Mucosa of descending colon (tissue), 3 donors: ENCODE results near the gene CDK5RAP1. TPM values are rescaled to one million over a fixed set of nuclear protein-coding genes. Genes with fewer than 3 reads are reported as not detected.
"Not testable (repeated sequence)": the region's sequence is repeated elsewhere in the genome, so short reads cannot be mapped to it uniquely, and the experiment has no call there.

ENCODE experiments used
- ATAC-seq: fragments of 200-7000 bp; cut with Tn5 transposase; one replicate; pipeline ENCODE4 v1.9.1; 2020; ENCODE audit warnings: mild to moderate bottlenecking, moderate library complexity
- DNase-seq, 3 donors: peaks; one replicate each; pipeline ENCODE4 v3.0.0-alpha.2; 2020
- H3K36me3 ChIP-seq: fragments of 200-600 bp; one replicate; pipeline ENCODE4 v1.8.0; 2021; ENCODE audit warnings: low read depth, mild to moderate bottlenecking
- H3K4me1 ChIP-seq: fragments of 200-600 bp; one replicate; pipeline ENCODE4 v1.8.0; 2021; ENCODE audit warnings: low read depth, mild to moderate bottlenecking
- H3K4me3 ChIP-seq: fragments of 200-600 bp; one replicate; pipeline ENCODE4 v1.8.0; 2021; ENCODE audit warnings: mild to moderate bottlenecking
- H3K9me3 ChIP-seq: fragments of 200-600 bp; one replicate; pipeline ENCODE4 v1.8.0; 2021; ENCODE audit warnings: mild to moderate bottlenecking
- intact Hi-C, 2 donors: fragments of 100-400 bp; cut with DNase I in 1 of 2; cut with micrococcal nuclease in 1 of 2; formaldehyde crosslinking; loops; one replicate each; pipeline versions ENCODE4 v1.11.0 to v1.11.1; 2022; cut with DNase I, micrococcal nuclease
- total RNA-seq, 3 donors: library from RNA; stranded (reverse); fragmentation: NEBNext Ultra II Directional in 2 of 3; extraction: Animal tissue kit (Norgen Biotek cat#: 25700) in 2 of 3; gene quantifications; one replicate each; pipeline versions ENCODE4 v1.2.1 to v1.2.4, GENCODE V29; 2021 to 2023
- TF ChIP-seq, protein P1 (sequence below): fragments of 200-600 bp; IDR thresholded peaks from one replicate; pipeline ENCODE4 v1.8.0; 2022; ENCODE audit warnings: antibody characterized with exemption, mild to moderate bottlenecking
- donor health status: DM: no; HTN: no; CAD: no; lungs with moderate emphysema.
- donor health status: DM: no; HTN: no; CAD: no.
- donor health status: DM: no; HTN: yes; CAD: no.

The CDK5RAP1 gene
- total RNA-seq, 3 donors from 2014 or later = 20.4 to 24.5 (median 23.7) TPM

- Histone ChIP-seq H3K4me3 (peak within 1 kb of the TSS; percentile 46), H3K4me1 (peaks cover 5% of the 10 kb centered on the region), H3K36me3 (no peaks in the 10 kb centered on the region), H3K9me3 (no peaks in the 10 kb centered on the region)
- TF ChIP-seq, protein P1, sequence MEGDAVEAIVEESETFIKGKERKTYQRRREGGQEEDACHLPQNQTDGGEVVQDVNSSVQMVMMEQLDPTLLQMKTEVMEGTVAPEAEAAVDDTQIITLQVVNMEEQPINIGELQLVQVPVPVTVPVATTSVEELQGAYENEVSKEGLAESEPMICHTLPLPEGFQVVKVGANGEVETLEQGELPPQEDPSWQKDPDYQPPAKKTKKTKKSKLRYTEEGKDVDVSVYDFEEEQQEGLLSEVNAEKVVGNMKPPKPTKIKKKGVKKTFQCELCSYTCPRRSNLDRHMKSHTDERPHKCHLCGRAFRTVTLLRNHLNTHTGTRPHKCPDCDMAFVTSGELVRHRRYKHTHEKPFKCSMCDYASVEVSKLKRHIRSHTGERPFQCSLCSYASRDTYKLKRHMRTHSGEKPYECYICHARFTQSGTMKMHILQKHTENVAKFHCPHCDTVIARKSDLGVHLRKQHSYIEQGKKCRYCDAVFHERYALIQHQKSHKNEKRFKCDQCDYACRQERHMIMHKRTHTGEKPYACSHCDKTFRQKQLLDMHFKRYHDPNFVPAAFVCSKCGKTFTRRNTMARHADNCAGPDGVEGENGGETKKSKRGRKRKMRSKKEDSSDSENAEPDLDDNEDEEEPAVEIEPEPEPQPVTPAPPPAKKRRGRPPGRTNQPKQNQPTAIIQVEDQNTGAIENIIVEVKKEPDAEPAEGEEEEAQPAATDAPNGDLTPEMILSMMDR = no peak
- DNase-seq = peak; percentile 96 to 97 (median 97)
- intact Hi-C loops = no loop called here
- peak; percentile 94 for ATAC-seq
Observed at GRCh38 chr20:33443512-33444239, 42.4 kb upstream of the CDK5RAP1 start, which contains the start of gene SNTA1. SNTA1 (minus strand) TSS chr20:33443763; CDS start chr20:33443620, 143 bp downstream.

- Histone ChIP-seq H3K36me3 (no peaks in the 10 kb centered on the region), H3K4me1 (peaks cover 5% of the 10 kb centered on the region), H3K9me3 (no peaks in the 10 kb centered on the region), H3K4me3 (peak overlapping the region; percentile 46)
- DNase-seq (peak in 2 of 3 donors; percentile 29 to 69), ATAC-seq (peak; percentile 7)
- intact Hi-C loops = no loop called here
- TF ChIP-seq, protein P1 = no peak
Observed at GRCh38 chr20:33443006-33443511, 41.7 kb upstream of the CDK5RAP1 start.

DNA sequence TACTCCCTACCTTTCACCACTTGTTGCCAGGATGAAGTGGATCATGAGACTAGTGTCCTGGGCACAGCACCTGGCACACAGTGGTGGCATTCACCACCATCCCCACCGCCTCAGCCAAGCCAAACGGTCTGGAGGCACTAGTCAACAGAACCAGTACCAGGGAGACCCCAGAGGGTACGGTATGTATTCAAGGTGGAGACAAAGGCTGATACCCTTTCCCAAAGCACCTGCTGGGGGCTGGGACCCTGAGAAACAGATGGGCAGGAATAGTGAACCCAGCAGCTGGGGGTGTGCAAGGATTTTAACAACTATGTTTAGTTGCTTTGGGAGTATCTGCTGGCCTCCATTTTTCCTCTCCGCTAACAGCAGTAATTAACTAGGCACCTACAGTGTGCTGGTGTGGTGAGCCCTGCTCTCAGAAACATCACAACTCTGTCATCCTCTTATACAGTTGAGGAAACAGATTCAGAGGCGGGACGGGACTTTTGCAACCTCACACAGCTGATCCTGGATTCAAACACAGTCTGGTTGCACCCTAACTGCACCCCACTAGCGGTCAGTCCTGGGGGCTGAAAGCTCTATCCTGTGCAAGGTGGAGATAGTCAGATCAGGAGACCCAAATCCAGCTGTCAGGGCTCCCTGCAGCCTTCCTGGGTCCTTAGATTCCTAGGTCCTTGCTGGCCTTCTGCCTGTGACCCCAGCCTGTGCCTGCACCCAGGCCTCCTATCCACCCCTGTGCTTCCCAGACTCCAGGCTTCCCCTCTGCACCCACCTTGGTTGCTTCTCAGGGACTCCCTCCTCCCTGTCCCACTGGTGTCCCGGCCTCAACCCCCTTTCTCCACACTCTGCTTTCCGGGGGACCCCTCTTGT lies 41.1 kb upstream of the CDK5RAP1 start:
- Histone ChIP-seq H3K4me1 (peaks cover 5% of the 10 kb centered on the region), H3K9me3 (no peaks in the 10 kb centered on the region), H3K4me3 (peak overlapping the region; percentile 46), H3K36me3 (no peaks in the 10 kb centered on the region)
- TF ChIP-seq, protein P1 = no peak
- ATAC-seq (no peak), DNase-seq (peak in 1 of 3 donors; percentile 51)
- intact Hi-C loops = no loop called here

DNA sequence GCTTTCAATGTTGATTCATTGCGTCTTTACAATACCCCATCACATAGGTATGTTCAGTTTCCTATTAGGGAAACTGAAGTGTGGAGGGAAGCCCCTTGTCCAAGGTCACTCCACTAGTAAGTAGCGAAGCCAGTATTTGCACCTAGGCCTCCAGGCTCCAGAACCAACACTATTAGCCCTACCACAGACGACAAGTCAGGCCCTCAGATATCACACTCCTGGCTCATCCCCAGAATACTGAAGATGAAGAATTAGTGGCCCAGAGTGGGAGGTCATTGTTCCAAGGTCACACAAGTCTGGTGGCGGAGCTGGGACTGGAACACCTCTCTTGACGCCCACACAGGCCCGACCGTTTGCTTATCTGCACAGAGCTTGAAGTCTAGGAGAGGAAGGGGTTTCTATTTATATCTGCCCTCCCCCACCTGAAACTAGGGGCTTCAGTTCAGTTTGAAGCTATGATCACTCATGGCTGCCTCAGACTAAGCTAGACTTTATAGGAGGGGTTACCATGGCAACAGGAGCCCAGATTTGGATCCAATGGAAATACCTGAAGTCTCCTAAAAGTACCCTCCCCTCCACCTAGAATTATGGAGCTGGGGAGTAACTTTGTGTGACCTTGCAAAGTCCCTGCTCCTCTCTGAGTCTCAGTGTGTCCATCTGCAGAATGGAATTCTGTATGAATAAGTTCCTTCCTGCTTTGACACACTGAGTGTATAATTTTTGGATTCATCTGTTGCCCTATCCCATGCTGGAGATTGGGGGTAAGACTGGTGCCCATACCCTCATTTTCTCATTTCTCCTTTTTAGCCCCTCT lies 40.0 kb upstream of the CDK5RAP1 start:
- intact Hi-C loops = no loop called here
- Histone ChIP-seq H3K9me3 (no peaks in the 10 kb centered on the region), H3K36me3 (no peaks in the 10 kb centered on the region), H3K4me1 (peaks cover 5% of the 10 kb centered on the region), H3K4me3 (no peak overlapping the region)
- ATAC-seq (no peak), DNase-seq (no peak)
- TF ChIP-seq, protein P1 = no peak

GRCh38 chr20:33440562-33440961 lies 39.2 kb upstream of the CDK5RAP1 start:
- ATAC-seq, DNase-seq, H3K9me3 ChIP-seq, intact Hi-C loops, H3K36me3 ChIP-seq, H3K4me1 ChIP-seq, H3K4me3 ChIP-seq: not testable (repeated sequence)
